ENCODE measurements around the gene C2CD4A.
A peak's percentile ranks its signal among the peaks of the same experiment; 100 is the strongest.
"Not testable (repeated sequence)": the region's sequence is repeated elsewhere in the genome, so short reads cannot be mapped to it uniquely, and the experiment has no call there.

C2CD4A gene

GRCh38 chr15:62066663-62067447 is at the start of gene C2CD4A:
C2CD4A (plus strand) TSS chr15:62066977; CDS start chr15:62067614, 637 bp downstream.
- Mint-ChIP-seq H3K4me3 (peak within 1 kb of the TSS; percentile 91), H3K27ac (peak within 1 kb of the TSS; percentile 84), H3K27me3 (peaks cover 36% of the 10 kb centered on the region), H3K9me3 (no peaks in the 10 kb centered on the region), H3K4me1 (ENCODE audit: low read depth) (peaks cover 34% of the 10 kb centered on the region), H3K36me3 (ENCODE audit: low read depth) (no peaks in the 10 kb centered on the region)

GRCh38 chr15:62020576-62021160 is 46.1 kb upstream of the C2CD4A start:
- Mint-ChIP-seq H3K4me1 (ENCODE audit: low read depth) (no peaks in the 10 kb centered on the region), H3K36me3 (ENCODE audit: low read depth) (peaks cover 54% of the 10 kb centered on the region), H3K4me3 (no peak overlapping the region), H3K27ac (no peak overlapping the region), H3K27me3 (no peaks in the 10 kb centered on the region), H3K9me3 (peaks cover 3% of the 10 kb centered on the region)

GRCh38 chr15:62021991-62022600 is 44.7 kb upstream of the C2CD4A start:
- Mint-ChIP-seq H3K4me1 (ENCODE audit: low read depth) (peaks cover 11% of the 10 kb centered on the region), H3K27me3 (no peaks in the 10 kb centered on the region), H3K9me3 (no peaks in the 10 kb centered on the region), H3K27ac (no peak overlapping the region), H3K4me3 (no peak overlapping the region), H3K36me3 (ENCODE audit: low read depth) (peaks cover 59% of the 10 kb centered on the region)

- peaks cover 21% of the 10 kb centered on the region for H3K4me1 Mint-ChIP-seq (ENCODE audit: low read depth)
- no peak overlapping the region for H3K27ac Mint-ChIP-seq
- H3K27me3 Mint-ChIP-seq, result no peaks in the 10 kb centered on the region
- peaks cover 49% of the 10 kb centered on the region for H3K36me3 Mint-ChIP-seq (ENCODE audit: low read depth)
- H3K4me3 Mint-ChIP-seq, result no peak overlapping the region
- H3K9me3 Mint-ChIP-seq, result no peaks in the 10 kb centered on the region
Measured at GRCh38 chr15:62026487-62027262, 40.1 kb upstream of the C2CD4A start.

- H3K27ac Mint-ChIP-seq, result no peak overlapping the region
- peaks cover 44% of the 10 kb centered on the region for H3K36me3 Mint-ChIP-seq (ENCODE audit: low read depth)
- peaks cover 21% of the 10 kb centered on the region for H3K4me1 Mint-ChIP-seq (ENCODE audit: low read depth)
- no peaks in the 10 kb centered on the region for H3K27me3 Mint-ChIP-seq
- H3K4me3 Mint-ChIP-seq, result no peak overlapping the region
- no peaks in the 10 kb centered on the region for H3K9me3 Mint-ChIP-seq
Measured at GRCh38 chr15:62027263-62027565, 39.6 kb upstream of the C2CD4A start.

- Mint-ChIP-seq H3K9me3 (no peaks in the 10 kb centered on the region), H3K27me3 (no peaks in the 10 kb centered on the region), H3K4me3 (no peak overlapping the region), H3K36me3 (ENCODE audit: low read depth) (peaks cover 40% of the 10 kb centered on the region), H3K4me1 (ENCODE audit: low read depth) (peaks cover 21% of the 10 kb centered on the region), H3K27ac (no peak overlapping the region)
Measured at GRCh38 chr15:62027916-62028315, 38.9 kb upstream of the C2CD4A start.

- no peak overlapping the region for H3K4me3 Mint-ChIP-seq
- H3K27ac Mint-ChIP-seq, result no peak overlapping the region
Measured at GRCh38 chr15:62035256-62035924, 31.4 kb upstream of the C2CD4A start.

GRCh38 chr15:62046078-62046743 is 20.6 kb upstream of the C2CD4A start:
- Mint-ChIP-seq H3K9me3 (no peaks in the 10 kb centered on the region), H3K4me3 (peak overlapping the region; percentile 69), H3K4me1 (ENCODE audit: low read depth) (peaks cover 33% of the 10 kb centered on the region), H3K27me3 (no peaks in the 10 kb centered on the region), H3K27ac (peak overlapping the region; percentile 68), H3K36me3 (ENCODE audit: low read depth) (peaks cover 10% of the 10 kb centered on the region)

More at GRCh38 chr15:62035256-62035924, 31.4 kb upstream of the C2CD4A start:
- Mint-ChIP-seq H3K27me3 (no peaks in the 10 kb centered on the region), H3K36me3 (ENCODE audit: low read depth) (peaks cover 42% of the 10 kb centered on the region), H3K4me1 (ENCODE audit: low read depth) (peaks cover 9% of the 10 kb centered on the region), H3K9me3 (no peaks in the 10 kb centered on the region)

- Mint-ChIP-seq H3K4me3 (no peak overlapping the region), H3K4me1 (ENCODE audit: low read depth) (peaks cover 38% of the 10 kb centered on the region), H3K9me3 (no peaks in the 10 kb centered on the region), H3K36me3 (ENCODE audit: low read depth) (peaks cover 9% of the 10 kb centered on the region), H3K27me3 (no peaks in the 10 kb centered on the region), H3K27ac (no peak overlapping the region)
Measured at GRCh38 chr15:62047282-62047827, 19.4 kb upstream of the C2CD4A start.

GRCh38 chr15:62048254-62048653 is 18.5 kb upstream of the C2CD4A start:
- H3K27me3 Mint-ChIP-seq; H3K27ac Mint-ChIP-seq; H3K9me3 Mint-ChIP-seq; H3K36me3 Mint-ChIP-seq (ENCODE audit: low read depth); H3K4me3 Mint-ChIP-seq: not testable (repeated sequence)
- peaks cover 45% of the 10 kb centered on the region for H3K4me1 Mint-ChIP-seq (ENCODE audit: low read depth)

GRCh38 chr15:62050115-62050514 is 16.7 kb upstream of the C2CD4A start:
- Mint-ChIP-seq H3K4me1 (ENCODE audit: low read depth) (peaks cover 59% of the 10 kb centered on the region), H3K27ac (no peak overlapping the region), H3K4me3 (no peak overlapping the region)

GRCh38 chr15:62051166-62051565 is 15.6 kb upstream of the C2CD4A start:
- H3K4me3 Mint-ChIP-seq, result no peak overlapping the region
- H3K27ac Mint-ChIP-seq, result no peak overlapping the region
- peaks cover 58% of the 10 kb centered on the region for H3K4me1 Mint-ChIP-seq (ENCODE audit: low read depth)
- peaks cover 13% of the 10 kb centered on the region for H3K36me3 Mint-ChIP-seq (ENCODE audit: low read depth)
- no peaks in the 10 kb centered on the region for H3K9me3 Mint-ChIP-seq
- no peaks in the 10 kb centered on the region for H3K27me3 Mint-ChIP-seq

More at GRCh38 chr15:62050115-62050514, 16.7 kb upstream of the C2CD4A start:
- Mint-ChIP-seq H3K36me3 (ENCODE audit: low read depth) (peaks cover 13% of the 10 kb centered on the region), H3K9me3 (no peaks in the 10 kb centered on the region), H3K27me3 (no peaks in the 10 kb centered on the region)

- Mint-ChIP-seq H3K36me3 (ENCODE audit: low read depth) (peaks cover 23% of the 10 kb centered on the region), H3K27ac (no peak overlapping the region), H3K27me3 (no peaks in the 10 kb centered on the region), H3K4me3 (no peak overlapping the region), H3K9me3 (no peaks in the 10 kb centered on the region), H3K4me1 (ENCODE audit: low read depth) (peaks cover 54% of the 10 kb centered on the region)
Measured at GRCh38 chr15:62052713-62053112, 14.1 kb upstream of the C2CD4A start.

Measured in stimulated activated naive CD8-positive, alpha-beta T cell treated with anti-CD3 and anti-CD28 coated beads, Interleukin-15, Interleukin-2, amounts not matched to agents 100 ng/mL and 50 ng/mL, for 24 hours (primary cell).